HepG2 (cell line): ENCODE data around the gene SNX24. TPM values are rescaled to one million over a fixed set of nuclear protein-coding genes. Genes with fewer than 3 reads are reported as not detected.

Experiments used
- ADNP ChIP-seq: sonication (generic); formaldehyde crosslinking; IDR thresholded peaks from 2 replicates; pipeline ENCODE4 v1.4.0; 2020; ENCODE audit warnings: missing genetic modification reagents
- BHLHE40 ChIP-seq: IDR thresholded peaks from 2 replicates; pipeline ENCODE4 v1.6.1; 2011; ENCODE audit warnings: low read length, improper control_type of control experiment
- CBX2 ChIP-seq, 2 experiments: fragments of 200-600 bp in 1 of 2; sonication (generic); formaldehyde crosslinking in 1 of 2; IDR thresholded peaks; 2 replicates each; pipeline versions ENCODE4 v1.7.0 to v1.8.1; 2018 to 2022; ENCODE audit warnings: low read depth in 2 of 2, low read length in 1 of 2, mild to moderate bottlenecking in 1 of 2, missing genetic modification reagents in 1 of 2
- ELF1 ChIP-seq: sonication (generic); formaldehyde crosslinking; IDR thresholded peaks from 2 replicates; pipeline ENCODE4 v1.4.0; 2020; ENCODE audit warnings: missing genetic modification reagents
- FOXJ3 ChIP-seq: sonication (generic); formaldehyde crosslinking; IDR thresholded peaks from 2 replicates; pipeline ENCODE4 v1.4.0; 2020; ENCODE audit warnings: missing genetic modification reagents, mild to moderate bottlenecking, borderline replicate concordance
- KLF16 ChIP-seq, 2 experiments: sonication (generic) in 1 of 2; formaldehyde crosslinking in 1 of 2; IDR thresholded peaks; 2 replicates each; pipeline versions ENCODE4 v1.6.1 to v1.8.0; 2016 to 2023; ENCODE audit warnings: missing genetic modification reagents in 2 of 2, missing compliant biosample characterization in 1 of 2
- MAFK ChIP-seq, 2 experiments: IDR thresholded peaks in 1 of 2; conservative IDR thresholded peaks in 1 of 2; 2 replicates each; pipeline ENCODE4 v1.6.1; 2011; ENCODE audit warnings: improper control_type of control experiment in 2 of 2, low read length in 2 of 2
- MYC ChIP-seq: sonication (generic); formaldehyde crosslinking; IDR thresholded peaks from 2 replicates; pipeline ENCODE4 v1.9.0; 2021; ENCODE audit warnings: missing genetic modification reagents, borderline replicate concordance
- NR2C2 ChIP-seq: sonication (generic); formaldehyde crosslinking; IDR thresholded peaks from 2 replicates; pipeline ENCODE4 v1.4.0; 2020; ENCODE audit warnings: missing genetic modification reagents, mild to moderate bottlenecking, moderate library complexity, borderline replicate concordance
- PAXIP1 ChIP-seq: sonication (generic); formaldehyde crosslinking; conservative IDR thresholded peaks from 2 replicates; pipeline ENCODE4 v1.4.0; 2020; ENCODE audit warnings: mild to moderate bottlenecking, missing genetic modification reagents, moderate library complexity
- PRMT3 ChIP-seq: sonication (generic); formaldehyde crosslinking; IDR thresholded peaks from 2 replicates; pipeline ENCODE4 v1.8.1; 2022; ENCODE audit warnings: low read depth, mild to moderate bottlenecking, moderate library complexity, missing genetic modification reagents, borderline replicate concordance
- RAD51 ChIP-seq: fragments of 450-650 bp; IDR thresholded peaks from 2 replicates; pipeline ENCODE4 v1.6.1; 2016; ENCODE audit warnings: borderline replicate concordance
- RELA ChIP-seq: sonication (generic); formaldehyde crosslinking; IDR thresholded peaks from 2 replicates; pipeline ENCODE4 v1.4.0; 2020; ENCODE audit warnings: missing genetic modification reagents
- REXO4 ChIP-seq: sonication (generic); formaldehyde crosslinking; IDR thresholded peaks from 2 replicates; pipeline ENCODE4 v1.8.0; 2022; ENCODE audit warnings: missing genetic modification reagents, mild to moderate bottlenecking, borderline replicate concordance
- SCMH1 ChIP-seq: sonication (generic); formaldehyde crosslinking; IDR thresholded peaks from 2 replicates; pipeline ENCODE4 v1.9.0; 2021; ENCODE audit warnings: missing genetic modification reagents, mild to moderate bottlenecking, borderline replicate concordance
- SKI ChIP-seq: fragments of 450-650 bp; IDR thresholded peaks from one replicate; pipeline ENCODE4 v1.6.1; 2018; ENCODE audit warnings: mild to moderate bottlenecking; ENCODE audit not compliant: partially characterized antibody
- SP2 ChIP-seq: sonication (generic); formaldehyde crosslinking; IDR thresholded peaks from 2 replicates; pipeline ENCODE4 v1.5.1; 2020; ENCODE audit warnings: mild to moderate bottlenecking, missing genetic modification reagents
- SP4 ChIP-seq: sonication (generic); formaldehyde crosslinking; IDR thresholded peaks from 2 replicates; pipeline ENCODE4 v1.8.1; 2023; ENCODE audit warnings: mild to moderate bottlenecking, missing genetic modification reagents
- TMF1 ChIP-seq: sonication (generic); formaldehyde crosslinking; IDR thresholded peaks from 2 replicates; pipeline ENCODE4 v1.8.1; 2022; ENCODE audit warnings: low read depth, missing genetic modification reagents
- TSC22D2 ChIP-seq: sonication (generic); formaldehyde crosslinking; IDR thresholded peaks from 2 replicates; pipeline ENCODE4 v1.5.1; 2020; ENCODE audit warnings: missing genetic modification reagents, mild to moderate bottlenecking, borderline replicate concordance
- ZBTB3 ChIP-seq: sonication (generic); formaldehyde crosslinking; IDR thresholded peaks from 2 replicates; pipeline ENCODE4 v1.4.0; 2020; ENCODE audit warnings: low read depth, mild to moderate bottlenecking, moderate library complexity, missing genetic modification reagents, borderline replicate concordance
- ZBTB38 ChIP-seq: sonication (generic); formaldehyde crosslinking; IDR thresholded peaks from 2 replicates; pipeline ENCODE4 v1.5.1; 2020; ENCODE audit warnings: mild to moderate bottlenecking, missing genetic modification reagents
- ZC3H4 ChIP-seq: sonication (generic); formaldehyde crosslinking; IDR thresholded peaks from 2 replicates; pipeline ENCODE4 v1.4.0; 2020; ENCODE audit warnings: missing genetic modification reagents, borderline replicate concordance
- ZNF160 ChIP-seq: sonication (generic); formaldehyde crosslinking; IDR thresholded peaks from 2 replicates; pipeline ENCODE4 v1.8.0; 2022; ENCODE audit warnings: mild to moderate bottlenecking, inconsistent platforms, missing genetic modification reagents
- ZNF230 ChIP-seq: sonication (generic); formaldehyde crosslinking; IDR thresholded peaks from 2 replicates; pipeline ENCODE4 v1.4.0; 2020; ENCODE audit warnings: mild to moderate bottlenecking, missing genetic modification reagents
- ZNF501 ChIP-seq: sonication (generic); formaldehyde crosslinking; IDR thresholded peaks from 2 replicates; pipeline ENCODE4 v1.5.1; 2020; ENCODE audit warnings: mild to moderate bottlenecking, moderate library complexity, missing genetic modification reagents
- ZNF629 ChIP-seq: sonication (generic); formaldehyde crosslinking; conservative IDR thresholded peaks from 2 replicates; pipeline ENCODE4 v1.5.0; 2020; ENCODE audit warnings: missing genetic modification reagents
- ZNF660 ChIP-seq: sonication (generic); formaldehyde crosslinking; IDR thresholded peaks from 2 replicates; pipeline ENCODE4 v1.5.1; 2020; ENCODE audit warnings: mild to moderate bottlenecking, low read depth, missing genetic modification reagents, borderline replicate concordance
- polyA plus RNA-seq, 8 experiments: library from polyadenylated mRNA; depleted of rRNA in 3 of 8; stranded (reverse) in 7 of 8; unstranded in 1 of 8; fragments of >200 nt; fragmentation: Illumina TruSeq in 4 of 8; extraction: Trizol in 4 of 8; gene quantifications; 2 replicates each; pipeline versions ENCODE4 v1.2.1 to v1.2.3, GENCODE V29; 2011 to 2016; ENCODE audit warnings: low read depth in 4 of 8, missing spikeins in 1 of 8, mixed read lengths in 1 of 8; ENCODE audit not compliant: insufficient read depth in 1 of 8
- total RNA-seq, 5 experiments: library from RNA; depleted of rRNA; stranded (reverse); fragments of >200 nt; fragmentation: Illumina TruSeq; extraction: Trizol; gene quantifications; 2 replicates each; pipeline ENCODE4 v1.2.3, GENCODE V29; 2016; ENCODE audit warnings: low read depth in 1 of 5

The SNX24 gene
- total and polyA plus RNA-seq, 2 of the 13 experiments (the other 11 are each of a cell fraction or from before 2014, with no cell fraction given), result 7.2 to 23.7 TPM

GRCh38 chr5:122845229-122846050 is at the start of gene SNX24 (continued):
- TF ChIP-seq ZBTB3 (CRISPR knock-in tag) (no peak), ZNF660 (CRISPR knock-in tag) (no peak), SP4 (CRISPR knock-in tag) (peak; percentile 63; the same call in 1 of the 2 replicates), REXO4 (0 out of 2 replicates have a peak, but pooled peaks have one; percentile 25), ZNF629 (CRISPR knock-in tag) (no peak), CBX2 (IDR thresholded peaks at IDR 0.05; ENCODE audit: low read depth, low read length) (no peak), CBX2 (CRISPR knock-in tag; IDR thresholded peaks at IDR 0.05; ENCODE audit: low read depth) (no peak), MAFK (conservative IDR thresholded peaks at IDR 0.05 in 1 of 2, IDR thresholded peaks at IDR 0.05 in 1 of 2; ENCODE audit: low read length in 2 of 2) (peak; percentile 94 to 97), ZC3H4 (CRISPR knock-in tag) (no peak), TMF1 (CRISPR knock-in tag) (no peak), ELF1 (peak; percentile 62), RAD51 (no peak), PAXIP1 (CRISPR knock-in tag) (no peak), KLF16 (CRISPR knock-in tag; IDR thresholded peaks at IDR 0.05) (peak in 1 of 2 experiments; percentile 45; a peak in 1 of 4 replicates), ZNF160 (no peak), SCMH1 (CRISPR knock-in tag) (no peak), BHLHE40 (peak; percentile 32; the same call in 1 of the 2 replicates), PRMT3 (no peak), ADNP (CRISPR knock-in tag) (no peak), ZNF230 (CRISPR knock-in tag) (no peak; the same call in 1 of the 2 replicates), ZNF501 (CRISPR knock-in tag) (0 out of 2 replicates have a peak, but pooled peaks have one; percentile 38), SP2 (CRISPR knock-in tag) (0 out of 2 replicates have a peak, but pooled peaks have one; percentile 19), FOXJ3 (CRISPR knock-in tag) (no peak), MYC (CRISPR knock-in tag) (peak; percentile 49), ZBTB38 (peak; percentile 36; the same call in 1 of the 2 replicates), TSC22D2 (no peak), SKI (peak; percentile 18), RELA (CRISPR knock-in tag) (no peak), NR2C2 (peak; percentile 5; the same call in 1 of the 2 replicates)
